ENCODE results near the gene GLRX3.

The GLRX3 gene

DNA sequence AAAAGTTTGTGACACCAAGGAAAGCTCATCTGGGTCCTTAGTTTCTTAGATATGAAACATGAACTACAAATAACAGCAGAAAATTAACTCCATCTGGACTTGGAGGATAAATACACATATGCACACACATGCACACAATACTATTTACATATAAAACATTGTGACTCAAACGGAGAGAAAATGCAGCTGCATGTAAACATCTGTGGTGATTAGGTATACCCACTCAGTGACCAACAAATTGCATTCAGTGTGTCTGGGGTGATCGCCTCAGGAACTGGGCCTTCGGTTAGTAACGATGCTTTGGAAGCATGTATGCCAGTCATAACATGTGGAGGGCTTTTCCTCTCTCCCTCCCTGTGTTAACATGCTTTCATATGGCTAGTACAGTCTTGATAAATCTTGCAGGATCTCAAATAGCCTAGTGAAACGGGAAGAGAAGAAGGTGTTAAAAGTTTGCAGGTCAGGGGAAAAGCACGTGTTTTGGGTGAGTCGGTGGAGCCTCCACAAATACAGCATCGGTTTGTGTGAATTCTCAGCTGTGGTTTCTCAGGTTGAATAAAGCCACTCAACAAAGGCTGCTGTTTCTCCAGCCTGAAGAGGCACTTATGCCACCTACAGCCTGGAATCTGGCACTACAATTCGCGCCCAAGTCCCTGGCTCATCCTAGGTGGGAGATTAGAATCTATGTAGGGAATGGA, 8.7 kb upstream of the GLRX3 start:
- TF ChIP-seq, protein P1, sequence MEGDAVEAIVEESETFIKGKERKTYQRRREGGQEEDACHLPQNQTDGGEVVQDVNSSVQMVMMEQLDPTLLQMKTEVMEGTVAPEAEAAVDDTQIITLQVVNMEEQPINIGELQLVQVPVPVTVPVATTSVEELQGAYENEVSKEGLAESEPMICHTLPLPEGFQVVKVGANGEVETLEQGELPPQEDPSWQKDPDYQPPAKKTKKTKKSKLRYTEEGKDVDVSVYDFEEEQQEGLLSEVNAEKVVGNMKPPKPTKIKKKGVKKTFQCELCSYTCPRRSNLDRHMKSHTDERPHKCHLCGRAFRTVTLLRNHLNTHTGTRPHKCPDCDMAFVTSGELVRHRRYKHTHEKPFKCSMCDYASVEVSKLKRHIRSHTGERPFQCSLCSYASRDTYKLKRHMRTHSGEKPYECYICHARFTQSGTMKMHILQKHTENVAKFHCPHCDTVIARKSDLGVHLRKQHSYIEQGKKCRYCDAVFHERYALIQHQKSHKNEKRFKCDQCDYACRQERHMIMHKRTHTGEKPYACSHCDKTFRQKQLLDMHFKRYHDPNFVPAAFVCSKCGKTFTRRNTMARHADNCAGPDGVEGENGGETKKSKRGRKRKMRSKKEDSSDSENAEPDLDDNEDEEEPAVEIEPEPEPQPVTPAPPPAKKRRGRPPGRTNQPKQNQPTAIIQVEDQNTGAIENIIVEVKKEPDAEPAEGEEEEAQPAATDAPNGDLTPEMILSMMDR (IDR thresholded peaks at IDR 0.05; ENCODE audit: low read depth, low read length): peak; percentile 92
- H3K4me3 ChIP-seq (ENCODE audit: low read depth, low read length): no peak overlapping the region

DNA sequence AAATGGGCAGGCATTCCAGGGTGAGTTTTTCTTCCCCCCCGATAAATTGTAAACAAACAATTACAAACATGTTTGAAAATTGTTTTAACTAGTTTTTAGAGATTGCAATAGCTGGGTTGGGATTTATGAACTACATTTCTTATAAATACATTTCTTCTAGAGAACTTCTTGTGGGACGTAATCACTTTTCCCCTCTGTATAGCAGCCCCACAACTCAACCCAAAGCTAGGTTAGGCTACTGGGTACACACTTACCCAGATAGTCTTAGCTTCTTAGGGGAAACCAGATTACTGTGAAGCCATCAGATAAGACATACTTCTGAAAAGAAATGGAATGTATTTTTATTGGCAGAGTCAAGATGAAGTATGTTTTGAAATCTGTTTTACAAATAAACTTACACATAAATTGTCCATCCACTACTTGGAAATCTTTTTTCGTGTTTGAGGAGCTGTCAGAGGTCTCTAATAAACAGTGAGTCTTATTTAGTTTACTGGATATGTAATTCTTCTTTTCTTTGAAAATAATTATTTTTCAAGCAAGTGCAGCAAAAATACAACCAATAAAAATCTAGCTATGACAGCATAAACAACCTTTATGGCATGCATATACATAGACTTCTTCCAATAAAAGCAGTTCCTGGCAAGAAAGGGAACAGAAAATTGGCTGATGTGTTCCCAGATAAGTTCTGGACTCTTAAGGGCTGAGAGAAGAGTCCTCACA, 8.0 kb upstream of the GLRX3 start:
- no peak overlapping the region for H3K4me3 ChIP-seq (ENCODE audit: low read depth, low read length)
- TF ChIP-seq, protein P1 (IDR thresholded peaks at IDR 0.05; ENCODE audit: low read depth, low read length): no peak

DNA sequence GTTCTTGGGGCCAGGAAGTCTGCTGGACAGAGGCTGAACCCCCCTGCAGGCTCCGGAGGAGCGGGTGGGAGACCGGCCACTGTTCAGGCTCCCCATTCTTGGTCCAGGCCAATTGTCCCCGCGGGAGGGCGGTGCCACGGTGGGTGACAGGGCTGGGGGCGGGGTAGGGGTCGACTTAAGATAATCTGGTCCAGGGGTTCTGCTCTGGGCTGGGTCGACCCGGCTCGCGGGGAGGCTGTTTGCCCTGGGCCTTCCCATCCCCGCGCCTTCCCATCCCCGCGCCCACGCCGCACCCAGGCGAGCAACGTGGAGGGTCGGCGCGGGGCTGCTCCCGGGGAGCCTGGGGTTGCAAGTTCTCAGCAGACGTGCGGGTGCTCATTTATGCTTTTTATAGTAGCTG, 7.3 kb upstream of the GLRX3 start:
- H3K4me3 ChIP-seq (ENCODE audit: low read depth, low read length): no peak overlapping the region
- TF ChIP-seq, protein P1 (IDR thresholded peaks at IDR 0.05; ENCODE audit: low read depth, low read length): no peak

DNA sequence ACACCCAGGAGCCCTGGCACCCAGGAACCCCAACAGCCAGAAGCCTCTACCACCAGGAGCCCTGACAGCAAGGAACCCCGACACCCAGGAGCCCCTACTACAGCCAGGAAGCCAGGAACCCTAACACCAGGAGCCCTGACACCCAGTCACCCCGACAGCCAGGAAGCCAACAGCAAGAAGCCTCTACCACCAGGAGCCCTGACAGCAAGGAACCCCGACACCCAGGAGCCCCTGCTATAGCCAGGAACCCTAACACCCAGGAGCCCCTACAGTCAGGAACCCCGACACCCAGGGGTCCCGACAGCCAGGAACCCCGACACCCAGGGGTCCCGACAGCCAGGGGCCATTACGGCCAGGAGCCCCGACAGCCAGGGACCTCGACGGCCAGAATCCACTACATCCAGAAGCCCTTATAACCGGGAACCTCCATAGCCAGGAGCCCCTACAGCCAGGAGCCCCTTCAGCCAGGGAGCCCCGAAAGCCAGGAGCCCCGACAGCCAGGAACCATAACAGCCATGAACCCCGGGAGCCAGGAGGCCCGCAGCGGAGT, 440 bp upstream of the GLRX3 start:
- peak overlapping the region; percentile 85 for H3K4me3 ChIP-seq (ENCODE audit: low read depth, low read length)
- TF ChIP-seq, protein P1 (IDR thresholded peaks at IDR 0.05; ENCODE audit: low read depth, low read length): no peak

DNA sequence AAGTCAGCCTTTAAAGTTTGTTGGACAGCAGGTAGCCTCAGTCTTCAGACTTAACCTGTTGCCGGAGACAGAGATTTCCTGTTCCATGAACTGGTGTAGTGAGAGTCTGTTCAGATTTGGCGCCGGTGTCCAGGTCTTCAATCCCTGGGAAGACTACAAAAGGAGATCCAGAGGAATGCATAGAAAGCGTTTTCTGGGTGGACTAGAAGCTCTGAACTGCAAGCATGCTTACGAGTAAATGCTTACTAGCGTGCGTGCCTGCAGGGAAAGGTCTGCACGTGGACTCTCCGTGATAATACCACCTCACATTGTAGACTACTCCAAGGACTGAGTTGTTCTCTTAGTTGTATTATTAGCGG, 878 bp downstream of the GLRX3 start:
- TF ChIP-seq, protein P1 (IDR thresholded peaks at IDR 0.05; ENCODE audit: low read depth, low read length): no peak
- H3K4me3 ChIP-seq (ENCODE audit: low read depth, low read length): peak overlapping the region; percentile 85

DNA sequence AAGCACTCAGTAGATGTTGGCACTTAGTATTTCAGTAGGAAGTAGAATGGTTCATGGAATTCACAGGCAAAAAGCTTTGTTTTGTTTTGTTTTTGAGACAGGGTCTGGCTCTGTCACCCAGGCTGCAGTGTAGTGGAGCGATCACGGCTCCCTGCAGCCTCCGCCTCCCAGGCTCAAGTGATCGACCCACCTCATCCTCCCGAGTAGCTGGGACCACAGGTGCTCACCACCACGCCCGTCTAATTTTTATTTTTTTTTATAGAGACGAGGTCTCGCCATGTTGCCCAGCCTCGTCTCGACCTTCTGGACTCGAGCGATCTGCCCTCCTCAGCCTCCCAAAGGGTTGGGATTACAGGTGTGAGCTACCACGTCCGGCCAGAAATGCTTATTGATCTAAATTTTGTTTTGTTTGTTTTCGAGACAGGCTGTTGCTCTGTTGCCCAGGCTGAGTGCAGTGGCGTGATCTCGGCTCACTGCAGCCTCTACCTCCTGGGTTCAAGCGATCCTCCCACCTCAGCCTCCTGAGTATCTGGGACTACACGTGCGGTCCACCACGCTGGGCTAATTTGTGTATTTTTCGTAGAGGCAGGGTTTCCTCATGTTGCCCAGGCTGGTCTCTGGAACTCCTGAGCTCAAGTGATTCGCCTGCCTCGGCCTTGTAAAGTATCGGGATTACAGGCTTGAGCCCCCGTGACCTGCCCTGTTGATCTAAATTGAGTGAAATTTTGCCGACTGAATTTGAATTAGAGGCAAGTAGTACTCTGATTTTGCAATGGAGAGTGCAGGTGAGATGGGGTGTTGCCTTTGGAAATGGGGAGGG, 1.7 kb downstream of the GLRX3 start:
- H3K4me3 ChIP-seq (ENCODE audit: low read depth, low read length): peak overlapping the region; percentile 85
- TF ChIP-seq, protein P1 (IDR thresholded peaks at IDR 0.05; ENCODE audit: low read depth, low read length): no peak
